ENCODE results near the gene SYCP3. TPM values are rescaled to one million over a fixed set of nuclear protein-coding genes. Genes with fewer than 3 reads are reported as not detected.
A peak's percentile ranks its signal among the peaks of the same experiment; 100 is the strongest.

The SYCP3 gene
- total and polyA plus RNA-seq, 2 of the 13 experiments (the other 11 are each of a cell fraction or from before 2014, with no cell fraction given), result not detected

DNA sequence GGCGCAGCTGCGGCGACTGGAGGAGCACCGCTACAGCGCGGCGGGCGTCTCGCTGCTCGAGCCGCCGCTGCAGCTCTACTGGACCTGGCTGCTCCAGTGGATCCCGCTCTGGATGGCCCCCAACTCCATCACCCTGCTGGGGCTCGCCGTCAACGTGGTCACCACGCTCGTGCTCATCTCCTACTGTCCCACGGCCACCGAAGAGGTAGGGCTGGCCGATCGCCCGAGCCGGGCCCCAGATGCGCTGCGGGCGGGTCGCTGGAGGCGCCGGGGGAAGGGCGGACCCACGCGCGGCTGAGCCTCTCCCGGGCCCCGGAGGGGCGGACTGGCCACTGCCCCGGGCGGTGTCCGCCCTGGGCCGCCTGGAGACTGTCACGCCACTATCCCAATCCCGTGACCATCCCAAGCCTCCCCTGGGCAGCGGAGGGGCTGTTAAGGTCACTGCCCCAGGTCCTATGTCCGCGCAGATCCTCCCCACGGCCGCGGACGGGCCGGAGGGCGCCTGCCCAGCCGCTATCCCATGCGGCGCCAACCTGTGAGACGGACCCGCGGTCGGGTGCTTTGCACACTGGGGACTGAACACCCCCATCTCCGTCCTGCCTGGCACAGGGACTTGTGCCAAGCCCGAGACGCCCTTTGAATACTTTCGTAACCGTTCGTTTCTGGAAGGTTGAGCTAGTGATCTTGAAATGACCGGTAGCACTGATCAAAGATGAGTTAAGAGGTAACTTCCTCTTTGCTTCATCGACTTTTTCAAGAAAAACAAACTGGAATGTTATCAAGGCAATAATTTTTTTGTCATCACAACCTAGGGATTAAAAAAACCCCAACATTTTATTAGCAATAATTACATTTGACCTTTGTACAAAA lies 41.1 kb downstream of the SYCP3 start (continued):
- TF ChIP-seq, protein P1, sequence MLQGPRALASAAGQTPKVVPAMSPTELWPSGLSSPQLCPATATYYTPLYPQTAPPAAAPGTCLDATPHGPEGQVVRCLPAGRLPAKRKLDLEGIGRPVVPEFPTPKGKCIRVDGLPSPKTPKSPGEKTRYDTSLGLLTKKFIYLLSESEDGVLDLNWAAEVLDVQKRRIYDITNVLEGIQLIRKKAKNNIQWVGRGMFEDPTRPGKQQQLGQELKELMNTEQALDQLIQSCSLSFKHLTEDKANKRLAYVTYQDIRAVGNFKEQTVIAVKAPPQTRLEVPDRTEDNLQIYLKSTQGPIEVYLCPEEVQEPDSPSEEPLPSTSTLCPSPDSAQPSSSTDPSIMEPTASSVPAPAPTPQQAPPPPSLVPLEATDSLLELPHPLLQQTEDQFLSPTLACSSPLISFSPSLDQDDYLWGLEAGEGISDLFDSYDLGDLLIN (CRISPR knock-in tag; IDR thresholded peaks at IDR 0.05; ENCODE audit: borderline replicate concordance), result no peak
- TF ChIP-seq NFKB2 (CRISPR knock-in tag; IDR thresholded peaks at IDR 0.05; ENCODE audit: borderline replicate concordance) (peak; percentile 20; the same call in 1 of the 2 replicates), ZNF20 (CRISPR knock-in tag; IDR thresholded peaks at IDR 0.05) (no peak), KAT8 (CRISPR knock-in tag; IDR thresholded peaks at IDR 0.05) (no peak), RBM39 (IDR thresholded peaks at IDR 0.05; ENCODE audit: low read depth, low read length, poor library complexity, severe bottlenecking) (no peak), SPEN (CRISPR knock-in tag; IDR thresholded peaks at IDR 0.05; ENCODE audit: low read depth) (no peak), ARNTL (CRISPR knock-in tag; IDR thresholded peaks at IDR 0.05) (no peak), POLR2A (IDR thresholded peaks at IDR 0.05; ENCODE audit: insufficient read depth in 1 of 2, low read depth in 2 of 2, low read length in 2 of 2) (peak in 1 of 2 experiments; percentile 2; a peak in 2 of 4 replicates), NFYB (CRISPR knock-in tag; IDR thresholded peaks at IDR 0.05) (no peak), SMARCE1 (IDR thresholded peaks at IDR 0.05; ENCODE audit: borderline replicate concordance) (no peak), ZNF451 (CRISPR knock-in tag; IDR thresholded peaks at IDR 0.05) (no peak), SALL1 (CRISPR knock-in tag; IDR thresholded peaks at IDR 0.05) (peak; percentile 55), RFX1 (IDR thresholded peaks at IDR 0.05) (no peak)
- TF ChIP-seq, protein P2, sequence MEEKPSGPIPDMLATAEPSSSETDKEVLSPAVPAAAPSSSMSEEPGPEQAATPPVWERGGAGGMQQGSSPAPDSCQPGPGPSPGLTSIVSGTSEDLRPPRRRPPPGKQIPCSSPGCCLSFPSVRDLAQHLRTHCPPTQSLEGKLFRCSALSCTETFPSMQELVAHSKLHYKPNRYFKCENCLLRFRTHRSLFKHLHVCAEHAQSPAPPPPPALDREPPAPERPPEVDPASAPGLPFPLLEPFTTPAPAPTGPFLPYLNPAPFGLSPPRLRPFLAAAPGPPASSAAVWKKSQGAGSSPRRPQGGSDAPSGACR (CRISPR knock-in tag; IDR thresholded peaks at IDR 0.05), result no peak
- TF ChIP-seq, protein P3, sequence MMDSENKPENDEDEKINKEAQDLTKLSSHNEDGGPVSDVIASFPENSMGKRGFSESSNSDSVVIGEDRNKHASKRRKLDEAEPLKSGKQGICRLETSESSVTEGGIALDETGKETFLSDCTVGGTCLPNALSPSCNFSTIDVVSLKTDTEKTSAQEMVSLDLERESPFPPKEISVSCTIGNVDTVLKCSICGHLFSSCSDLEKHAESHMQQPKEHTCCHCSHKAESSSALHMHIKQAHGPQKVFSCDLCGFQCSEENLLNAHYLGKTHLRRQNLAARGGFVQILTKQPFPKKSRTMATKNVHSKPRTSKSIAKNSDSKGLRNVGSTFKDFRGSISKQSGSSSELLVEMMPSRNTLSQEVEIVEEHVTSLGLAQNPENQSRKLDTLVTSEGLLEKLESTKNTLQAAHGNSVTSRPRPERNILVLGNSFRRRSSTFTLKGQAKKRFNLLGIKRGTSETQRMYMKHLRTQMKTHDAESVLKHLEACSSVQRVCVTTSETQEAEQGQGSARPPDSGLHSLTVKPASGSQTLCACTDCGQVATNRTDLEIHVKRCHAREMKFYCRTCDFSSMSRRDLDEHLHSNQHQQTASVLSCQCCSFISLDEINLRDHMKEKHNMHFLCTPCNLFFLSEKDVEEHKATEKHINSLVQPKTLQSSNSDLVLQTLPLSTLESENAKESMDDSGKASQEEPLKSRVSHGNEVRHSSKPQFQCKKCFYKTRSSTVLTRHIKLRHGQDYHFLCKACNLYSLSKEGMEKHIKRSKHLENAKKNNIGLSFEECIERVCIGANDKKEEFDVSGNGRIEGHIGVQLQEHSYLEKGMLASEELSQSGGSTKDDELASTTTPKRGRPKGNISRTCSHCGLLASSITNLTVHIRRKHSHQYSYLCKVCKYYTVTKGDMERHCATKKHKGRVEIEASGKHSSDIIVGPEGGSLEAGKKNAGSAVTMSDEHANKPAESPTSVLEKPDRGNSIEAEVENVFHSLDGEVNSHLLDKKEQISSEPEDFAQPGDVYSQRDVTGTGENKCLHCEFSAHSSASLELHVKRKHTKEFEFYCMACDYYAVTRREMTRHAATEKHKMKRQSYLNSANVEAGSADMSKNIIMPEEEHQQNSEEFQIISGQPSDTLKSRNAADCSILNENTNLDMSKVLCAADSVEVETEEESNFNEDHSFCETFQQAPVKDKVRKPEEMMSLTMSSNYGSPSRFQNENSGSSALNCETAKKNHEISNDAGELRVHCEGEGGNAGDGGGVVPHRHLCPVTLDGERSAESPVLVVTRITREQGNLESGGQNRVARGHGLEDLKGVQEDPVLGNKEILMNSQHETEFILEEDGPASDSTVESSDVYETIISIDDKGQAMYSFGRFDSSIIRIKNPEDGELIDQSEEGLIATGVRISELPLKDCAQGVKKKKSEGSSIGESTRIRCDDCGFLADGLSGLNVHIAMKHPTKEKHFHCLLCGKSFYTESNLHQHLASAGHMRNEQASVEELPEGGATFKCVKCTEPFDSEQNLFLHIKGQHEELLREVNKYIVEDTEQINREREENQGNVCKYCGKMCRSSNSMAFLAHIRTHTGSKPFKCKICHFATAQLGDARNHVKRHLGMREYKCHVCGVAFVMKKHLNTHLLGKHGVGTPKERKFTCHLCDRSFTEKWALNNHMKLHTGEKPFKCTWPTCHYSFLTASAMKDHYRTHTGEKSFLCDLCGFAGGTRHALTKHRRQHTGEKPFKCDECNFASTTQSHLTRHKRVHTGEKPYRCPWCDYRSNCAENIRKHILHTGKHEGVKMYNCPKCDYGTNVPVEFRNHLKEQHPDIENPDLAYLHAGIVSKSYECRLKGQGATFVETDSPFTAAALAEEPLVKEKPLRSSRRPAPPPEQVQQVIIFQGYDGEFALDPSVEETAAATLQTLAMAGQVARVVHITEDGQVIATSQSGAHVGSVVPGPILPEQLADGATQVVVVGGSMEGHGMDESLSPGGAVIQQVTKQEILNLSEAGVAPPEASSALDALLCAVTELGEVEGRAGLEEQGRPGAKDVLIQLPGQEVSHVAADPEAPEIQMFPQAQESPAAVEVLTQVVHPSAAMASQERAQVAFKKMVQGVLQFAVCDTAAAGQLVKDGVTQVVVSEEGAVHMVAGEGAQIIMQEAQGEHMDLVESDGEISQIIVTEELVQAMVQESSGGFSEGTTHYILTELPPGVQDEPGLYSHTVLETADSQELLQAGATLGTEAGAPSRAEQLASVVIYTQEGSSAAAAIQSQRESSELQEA (CRISPR knock-in tag; IDR thresholded peaks at IDR 0.05; ENCODE audit: not compliant biosample characterization), result no peak
- TF ChIP-seq, protein P4, sequence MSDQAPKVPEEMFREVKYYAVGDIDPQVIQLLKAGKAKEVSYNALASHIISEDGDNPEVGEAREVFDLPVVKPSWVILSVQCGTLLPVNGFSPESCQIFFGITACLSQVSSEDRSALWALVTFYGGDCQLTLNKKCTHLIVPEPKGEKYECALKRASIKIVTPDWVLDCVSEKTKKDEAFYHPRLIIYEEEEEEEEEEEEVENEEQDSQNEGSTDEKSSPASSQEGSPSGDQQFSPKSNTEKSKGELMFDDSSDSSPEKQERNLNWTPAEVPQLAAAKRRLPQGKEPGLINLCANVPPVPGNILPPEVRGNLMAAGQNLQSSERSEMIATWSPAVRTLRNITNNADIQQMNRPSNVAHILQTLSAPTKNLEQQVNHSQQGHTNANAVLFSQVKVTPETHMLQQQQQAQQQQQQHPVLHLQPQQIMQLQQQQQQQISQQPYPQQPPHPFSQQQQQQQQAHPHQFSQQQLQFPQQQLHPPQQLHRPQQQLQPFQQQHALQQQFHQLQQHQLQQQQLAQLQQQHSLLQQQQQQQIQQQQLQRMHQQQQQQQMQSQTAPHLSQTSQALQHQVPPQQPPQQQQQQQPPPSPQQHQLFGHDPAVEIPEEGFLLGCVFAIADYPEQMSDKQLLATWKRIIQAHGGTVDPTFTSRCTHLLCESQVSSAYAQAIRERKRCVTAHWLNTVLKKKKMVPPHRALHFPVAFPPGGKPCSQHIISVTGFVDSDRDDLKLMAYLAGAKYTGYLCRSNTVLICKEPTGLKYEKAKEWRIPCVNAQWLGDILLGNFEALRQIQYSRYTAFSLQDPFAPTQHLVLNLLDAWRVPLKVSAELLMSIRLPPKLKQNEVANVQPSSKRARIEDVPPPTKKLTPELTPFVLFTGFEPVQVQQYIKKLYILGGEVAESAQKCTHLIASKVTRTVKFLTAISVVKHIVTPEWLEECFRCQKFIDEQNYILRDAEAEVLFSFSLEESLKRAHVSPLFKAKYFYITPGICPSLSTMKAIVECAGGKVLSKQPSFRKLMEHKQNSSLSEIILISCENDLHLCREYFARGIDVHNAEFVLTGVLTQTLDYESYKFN (CRISPR knock-in tag; conservative IDR thresholded peaks at IDR 0.05), result 0 out of 2 replicates have a peak, but pooled peaks have one; percentile 28
